HepG2 (cell line): ENCODE data around the gene FOXI3. TPM values are rescaled to one million over a fixed set of nuclear protein-coding genes. Genes with fewer than 3 reads are reported as not detected.

ENCODE experiments used
- polyA plus RNA-seq, 8 experiments: library from polyadenylated mRNA; depleted of rRNA in 3 of 8; stranded (reverse) in 7 of 8; unstranded in 1 of 8; fragments of >200 nt; fragmentation: Illumina TruSeq in 4 of 8; extraction: Trizol in 4 of 8; gene quantifications; 2 replicates each; pipeline versions ENCODE4 v1.2.1 to v1.2.3, GENCODE V29; 2011 to 2016; ENCODE audit warnings: low read depth in 4 of 8, missing spikeins in 1 of 8, mixed read lengths in 1 of 8; ENCODE audit not compliant: insufficient read depth in 1 of 8
- small RNA-seq, 3 experiments: library from RNA; depleted of rRNA; stranded (forward); fragments of <200 nt; gene quantifications; one replicate each; pipeline ENCODE3, GENCODE V24; 2012; ENCODE audit warnings: low read depth in 2 of 3, low replicate concordance in 1 of 3; ENCODE audit not compliant: insufficient read length in 3 of 3, insufficient read depth in 2 of 3
- total RNA-seq, 5 experiments: library from RNA; depleted of rRNA; stranded (reverse); fragments of >200 nt; fragmentation: Illumina TruSeq; extraction: Trizol; gene quantifications; 2 replicates each; pipeline ENCODE4 v1.2.3, GENCODE V29; 2016; ENCODE audit warnings: low read depth in 1 of 5

Gene FOXI3
- total and polyA plus RNA-seq, 2 of the 13 experiments (the other 11 are each of a cell fraction or from before 2014, with no cell fraction given), result not detected

Small RNA genes lying within 50 kb of the gene (small RNA-seq; reads per million reads assigned to genes)
- gene RNU6-1007P, result 0 reads per million in 3 experiments

Other genes with a start within 250 kb of the FOXI3 start
- gene EIF2AK3, start 174.8 kb upstream of the FOXI3 start, total RNA-seq (2016; rRNA removed; fragmentation: Illumina TruSeq; extraction: Trizol), result 19.3 and 30.6 TPM in 2 replicates
- 10.3 and 11.6 TPM in 2 replicates for gene EIF2AK3, start 174.8 kb upstream of the FOXI3 start, polyA plus RNA-seq (2011; rRNA removed)
- 23.9 and 31.6 TPM in 2 replicates for gene RPIA, start 239.0 kb upstream of the FOXI3 start, total RNA-seq (2016; rRNA removed; fragmentation: Illumina TruSeq; extraction: Trizol)
- gene RPIA, start 239.0 kb upstream of the FOXI3 start, polyA plus RNA-seq (2011; rRNA removed), result 13.3 and 13.7 TPM in 2 replicates